Measurements from ENCODE around the gene TFF3. TPM values are rescaled to one million over a fixed set of nuclear protein-coding genes. Genes with fewer than 3 reads are reported as not detected.

Gene TFF3
- total and polyA plus RNA-seq, 10 of the 15 experiments (the other 5 are each of a cell fraction or from before 2014, with no cell fraction given) = not detected

DNA sequence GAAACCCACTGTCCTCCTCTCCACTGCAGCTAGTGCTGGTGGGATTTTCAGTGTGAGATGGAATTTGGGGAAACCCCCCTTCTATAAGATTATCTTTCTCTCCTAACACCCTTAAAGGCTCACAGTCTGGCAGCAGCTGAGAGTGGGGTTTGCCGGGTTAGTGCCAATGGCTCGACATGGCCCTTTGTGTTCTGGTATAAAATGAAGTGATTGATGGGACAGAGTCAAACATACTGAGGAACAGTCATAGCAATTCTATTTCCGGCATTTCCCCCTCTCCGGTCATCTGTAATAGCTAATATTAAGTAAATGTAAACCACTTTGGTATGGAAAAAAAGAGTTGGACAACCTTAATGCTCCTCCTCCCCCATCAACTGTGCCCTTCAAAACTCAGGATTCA, 37.6 kb downstream of the TFF3 start:
- Histone ChIP-seq H3K9ac (ENCODE audit: control insufficient read depth, insufficient read depth, low read length) (no peak overlapping the region), H3K4me2 (ENCODE audit: control insufficient read depth, insufficient read depth) (no peak overlapping the region), H3K27ac (ENCODE audit: control insufficient read depth, insufficient read depth) (no peak overlapping the region), H3K27me3 (replicated peaks in 1 of 2; ENCODE audit: control insufficient read depth in 2 of 2, insufficient read depth in 2 of 2, low read length in 1 of 2) (no peaks in the 10 kb centered on the region), H3K4me3 (no peak overlapping the region), H3K79me2 (ENCODE audit: control insufficient read depth, insufficient read depth, low read length) (no peaks in the 10 kb centered on the region), H3K36me3 (ENCODE audit: control insufficient read depth in 2 of 2, insufficient read depth in 2 of 2, low read length in 1 of 2) (no peaks in the 10 kb centered on the region), H3K9me3 (replicated peaks; ENCODE audit: control insufficient read depth, insufficient read depth, low read length) (no peaks in the 10 kb centered on the region), H3K4me1 (ENCODE audit: control insufficient read depth, insufficient read depth, low read length) (no peaks in the 10 kb centered on the region), H2AFZ (ENCODE audit: control insufficient read depth, low read depth, low read length) (no peak overlapping the region), H4K20me1 (ENCODE audit: control insufficient read depth, insufficient read depth) (no peaks in the 10 kb centered on the region)
- CTCF ChIA-PET = interaction anchor here (1.3 to 1.6 kb wide), 2 partner anchors 19 to 113 kb away, joined by 4 to 5 read pairs; no protein-coding TSS in a partner anchor
- 59% methylated on average over 4 of the region's 4 CpGs for WGBS (ENCODE audit: insufficient coverage, insufficient replicate concordance, low lambda C conversion rate, missing lambda C conversion rate)
- ATAC-seq = no peak
- no peak for FAIRE-seq
- no peak for DNase-seq (ENCODE audit: low read depth, low spot score)
- SMC1A ChIA-PET (ENCODE audit: uncharacterized antibody, unreplicated experiment) = no interaction called here
- POLR2A ChIA-PET = interaction anchor here (0.6 kb wide), 1 partner anchor 10 kb away, joined by 4 read pairs; no protein-coding TSS in a partner anchor
- BruUV-seq (replicated peaks) = no TSS peak
- intact Hi-C loops (cut with micrococcal nuclease; ENCODE audit: unreplicated experiment) (no loop called here), in situ Hi-C loops (cut with MboI) (no loop called here)
- RAD21 ChIA-PET (ENCODE audit: unreplicated experiment) = no interaction called here
- TF ChIP-seq YY1 (IDR thresholded peaks at IDR 0.05; ENCODE audit: low read depth, low read length) (no peak), TARDBP (IDR thresholded peaks at IDR 0.05; ENCODE audit: borderline replicate concordance) (no peak), CHD4 (IDR thresholded peaks at IDR 0.05) (no peak), MYC (IDR thresholded peaks at IDR 0.05; ENCODE audit: insufficient read depth, insufficient read length, insufficient replicate concordance, low read length, severe bottlenecking) (no peak), HCFC1 (IDR thresholded peaks at IDR 0.05; ENCODE audit: low read length) (no peak), IKZF2 (IDR thresholded peaks at IDR 0.05) (no peak), SRF (IDR thresholded peaks at IDR 0.05; ENCODE audit: low read depth in 2 of 2, low read length in 2 of 2) (no peak), TCF7 (IDR thresholded peaks at IDR 0.05; ENCODE audit: borderline replicate concordance) (no peak), KAT2A (conservative IDR thresholded peaks at IDR 0.05; ENCODE audit: control insufficient read depth, low read depth, low read length) (no peak), RB1 (IDR thresholded peaks at IDR 0.05; ENCODE audit: borderline replicate concordance) (no peak), STAT3 (IDR thresholded peaks at IDR 0.05; ENCODE audit: low read depth, low read length) (no peak), YBX1 (IDR thresholded peaks at IDR 0.05) (no peak)
- TF ChIP-seq, protein P1, sequence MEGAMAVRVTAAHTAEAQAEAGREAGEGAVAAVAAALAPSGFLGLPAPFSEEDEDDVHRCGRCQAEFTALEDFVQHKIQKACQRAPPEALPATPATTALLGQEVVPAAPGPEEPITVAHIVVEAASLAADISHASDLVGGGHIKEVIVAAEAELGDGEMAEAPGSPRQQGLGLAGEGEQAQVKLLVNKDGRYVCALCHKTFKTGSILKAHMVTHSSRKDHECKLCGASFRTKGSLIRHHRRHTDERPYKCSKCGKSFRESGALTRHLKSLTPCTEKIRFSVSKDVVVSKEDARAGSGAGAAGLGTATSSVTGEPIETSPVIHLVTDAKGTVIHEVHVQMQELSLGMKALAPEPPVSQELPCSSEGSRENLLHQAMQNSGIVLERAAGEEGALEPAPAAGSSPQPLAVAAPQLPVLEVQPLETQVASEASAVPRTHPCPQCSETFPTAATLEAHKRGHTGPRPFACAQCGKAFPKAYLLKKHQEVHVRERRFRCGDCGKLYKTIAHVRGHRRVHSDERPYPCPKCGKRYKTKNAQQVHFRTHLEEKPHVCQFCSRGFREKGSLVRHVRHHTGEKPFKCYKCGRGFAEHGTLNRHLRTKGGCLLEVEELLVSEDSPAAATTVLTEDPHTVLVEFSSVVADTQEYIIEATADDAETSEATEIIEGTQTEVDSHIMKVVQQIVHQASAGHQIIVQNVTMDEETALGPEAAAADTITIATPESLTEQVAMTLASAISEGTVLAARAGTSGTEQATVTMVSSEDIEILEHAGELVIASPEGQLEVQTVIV (IDR thresholded peaks at IDR 0.05; ENCODE audit: borderline replicate concordance, partially characterized antibody) = no peak
- TF ChIP-seq, protein P2, sequence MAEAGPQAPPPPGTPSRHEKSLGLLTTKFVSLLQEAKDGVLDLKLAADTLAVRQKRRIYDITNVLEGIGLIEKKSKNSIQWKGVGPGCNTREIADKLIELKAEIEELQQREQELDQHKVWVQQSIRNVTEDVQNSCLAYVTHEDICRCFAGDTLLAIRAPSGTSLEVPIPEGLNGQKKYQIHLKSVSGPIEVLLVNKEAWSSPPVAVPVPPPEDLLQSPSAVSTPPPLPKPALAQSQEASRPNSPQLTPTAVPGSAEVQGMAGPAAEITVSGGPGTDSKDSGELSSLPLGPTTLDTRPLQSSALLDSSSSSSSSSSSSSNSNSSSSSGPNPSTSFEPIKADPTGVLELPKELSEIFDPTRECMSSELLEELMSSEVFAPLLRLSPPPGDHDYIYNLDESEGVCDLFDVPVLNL (IDR thresholded peaks at IDR 0.05; ENCODE audit: low read depth, low read length) = no peak
- TF ChIP-seq, protein P3, sequence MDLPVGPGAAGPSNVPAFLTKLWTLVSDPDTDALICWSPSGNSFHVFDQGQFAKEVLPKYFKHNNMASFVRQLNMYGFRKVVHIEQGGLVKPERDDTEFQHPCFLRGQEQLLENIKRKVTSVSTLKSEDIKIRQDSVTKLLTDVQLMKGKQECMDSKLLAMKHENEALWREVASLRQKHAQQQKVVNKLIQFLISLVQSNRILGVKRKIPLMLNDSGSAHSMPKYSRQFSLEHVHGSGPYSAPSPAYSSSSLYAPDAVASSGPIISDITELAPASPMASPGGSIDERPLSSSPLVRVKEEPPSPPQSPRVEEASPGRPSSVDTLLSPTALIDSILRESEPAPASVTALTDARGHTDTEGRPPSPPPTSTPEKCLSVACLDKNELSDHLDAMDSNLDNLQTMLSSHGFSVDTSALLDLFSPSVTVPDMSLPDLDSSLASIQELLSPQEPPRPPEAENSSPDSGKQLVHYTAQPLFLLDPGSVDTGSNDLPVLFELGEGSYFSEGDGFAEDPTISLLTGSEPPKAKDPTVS (IDR thresholded peaks at IDR 0.05; ENCODE audit: low read depth, low read length) = no peak
- TF ChIP-seq, protein P4, sequence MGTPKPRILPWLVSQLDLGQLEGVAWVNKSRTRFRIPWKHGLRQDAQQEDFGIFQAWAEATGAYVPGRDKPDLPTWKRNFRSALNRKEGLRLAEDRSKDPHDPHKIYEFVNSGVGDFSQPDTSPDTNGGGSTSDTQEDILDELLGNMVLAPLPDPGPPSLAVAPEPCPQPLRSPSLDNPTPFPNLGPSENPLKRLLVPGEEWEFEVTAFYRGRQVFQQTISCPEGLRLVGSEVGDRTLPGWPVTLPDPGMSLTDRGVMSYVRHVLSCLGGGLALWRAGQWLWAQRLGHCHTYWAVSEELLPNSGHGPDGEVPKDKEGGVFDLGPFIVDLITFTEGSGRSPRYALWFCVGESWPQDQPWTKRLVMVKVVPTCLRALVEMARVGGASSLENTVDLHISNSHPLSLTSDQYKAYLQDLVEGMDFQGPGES (IDR thresholded peaks at IDR 0.05) = no peak

Measured in GM12878 (cell line).